HepG2 (cell line): ENCODE measurements around the gene NUTF2. TPM values are rescaled to one million over a fixed set of nuclear protein-coding genes. Genes with fewer than 3 reads are reported as not detected.

Experiments used
- ATAC-seq: fragments of 200-7000 bp; cut with Tn5 transposase; 3 replicates; pipeline ENCODE4 v1.9.1; 2020; ENCODE audit warnings: mild to moderate bottlenecking, moderate library complexity
- BruUV-seq: library from RNA; stranded (reverse); fragments of 400-500 nt; replicated peaks from 2 replicates; lab custom pipeline; 2021; lab: Mats Ljungman, UMichigan
- CTCF ChIA-PET: fragments of 300-600 bp; formaldehyde crosslinking; extraction: SDS; loops from one replicate; lab custom pipeline; 2021; ENCODE audit warnings: low total read pairs, inconsistent platforms, low intra/inter-chr PET ratio; lab: Yijun Ruan, JAX
- POLR2A ChIA-PET: fragments of 350-600 bp; sonication (Branson Sonifier 250); formaldehyde crosslinking; loops from one replicate; lab custom pipeline; 2020; ENCODE audit warnings: antibody characterized with exemption, inconsistent platforms; lab: Yijun Ruan, JAX
- DNase-seq: peaks from one replicate; pipeline ENCODE4 v3.0.0-alpha.2; 2015; ENCODE audit warnings: low spot score
- FAIRE-seq: peaks from 3 replicates; lab custom pipeline; 2011; peaks lifted over from hg19 to GRCh38; lab: Jason Lieb, UNC
- H2AFZ ChIP-seq: one replicate; pipeline ENCODE4 v1.6.1; 2011; ENCODE audit warnings: low read length, inconsistent platforms
- H3K27ac ChIP-seq: fragments of 300-600 bp; 3 replicates; pipeline ENCODE4 v1.8.0; 2011; ENCODE audit warnings: mixed run types, mild to moderate bottlenecking, mixed read lengths, low read length, inconsistent platforms; ENCODE audit not compliant: insufficient read depth; ENCODE audit errors: extremely low read length
- H3K27me3 ChIP-seq, 2 experiments: fragments of 200-600 bp in 1 of 2; 2 replicates in 1 of 2; 3 replicates in 1 of 2; pipeline versions ENCODE4 v1.6.0 to v1.8.0; 2011; ENCODE audit warnings: low read length in 2 of 2, mild to moderate bottlenecking in 2 of 2, moderate library complexity in 2 of 2, inconsistent platforms in 1 of 2; ENCODE audit not compliant: insufficient read depth in 2 of 2, control insufficient read depth in 1 of 2
- H3K36me3 ChIP-seq, 2 experiments: fragments of 200-600 bp in 1 of 2; replicated peaks in 1 of 2; 2 replicates in 1 of 2; 3 replicates in 1 of 2; pipeline versions ENCODE4 v1.5.1 to v1.8.0; 2011; ENCODE audit warnings: low read length in 2 of 2, inconsistent platforms in 1 of 2; ENCODE audit not compliant: insufficient read depth in 2 of 2, control insufficient read depth in 1 of 2
- H3K4me1 ChIP-seq: 2 replicates; pipeline ENCODE4 v1.5.1; 2012; ENCODE audit warnings: low read length, inconsistent platforms; ENCODE audit not compliant: insufficient read depth
- H3K4me2 ChIP-seq: 2 replicates; pipeline ENCODE4 v1.6.0; 2011; ENCODE audit warnings: low read depth, low read length, inconsistent platforms
- H3K4me3 ChIP-seq, 3 experiments: fragments of 200-600 bp in 1 of 3; sonication (generic), shearing (Covaris generic) in 1 of 3; replicated peaks in 1 of 3; 2 replicates each; pipeline ENCODE4 v1.5.1; 2011 to 2016; ENCODE audit warnings: low read length in 3 of 3, inconsistent platforms in 2 of 3, low read depth in 2 of 3, mild to moderate bottlenecking in 2 of 3, control low read depth in 1 of 3, mixed read lengths in 1 of 3; ENCODE audit not compliant: insufficient read depth in 1 of 3
- H3K79me2 ChIP-seq: one replicate; pipeline ENCODE4 v1.6.1; 2011; ENCODE audit warnings: low read length, inconsistent platforms; ENCODE audit not compliant: insufficient read depth
- H3K9ac ChIP-seq: 2 replicates; pipeline ENCODE4 v1.6.0; 2011; ENCODE audit warnings: mild to moderate bottlenecking, low read depth, low read length, inconsistent platforms; ENCODE audit not compliant: insufficient read depth
- H3K9me3 ChIP-seq: 2 replicates; pipeline ENCODE4 v1.5.1; 2012; ENCODE audit warnings: mild to moderate bottlenecking, low read length
- H4K20me1 ChIP-seq: 2 replicates; pipeline ENCODE4 v1.6.0; 2011; ENCODE audit warnings: inconsistent platforms, mild to moderate bottlenecking, low read length, moderate library complexity; ENCODE audit not compliant: insufficient read depth
- HNF1B ChIP-seq: sonication (generic); formaldehyde crosslinking; IDR thresholded peaks from 2 replicates; pipeline ENCODE4 v1.5.1; 2020; ENCODE audit warnings: mild to moderate bottlenecking, moderate library complexity, missing genetic modification reagents
- KDM6A ChIP-seq: IDR thresholded peaks from 2 replicates; pipeline ENCODE4 v1.6.1; 2016; ENCODE audit warnings: low read depth
- MYC ChIP-seq: sonication (generic); formaldehyde crosslinking; IDR thresholded peaks from 2 replicates; pipeline ENCODE4 v1.9.0; 2021; ENCODE audit warnings: missing genetic modification reagents, borderline replicate concordance
- ZBTB38 ChIP-seq: sonication (generic); formaldehyde crosslinking; IDR thresholded peaks from 2 replicates; pipeline ENCODE4 v1.5.1; 2020; ENCODE audit warnings: mild to moderate bottlenecking, missing genetic modification reagents
- ZNF605 ChIP-seq: sonication (generic); formaldehyde crosslinking; IDR thresholded peaks from 2 replicates; pipeline ENCODE4 v1.8.0; 2022; ENCODE audit warnings: mild to moderate bottlenecking, missing genetic modification reagents
- WGBS: methylation state at CpG from one replicate; pipeline ENCODE4 v1.1.6; 2017; ENCODE audit warnings: low lambda C conversion rate; 5-methylcytosine and 5-hydroxymethylcytosine counted together
- in situ Hi-C: cut with HindIII; loops from 2 replicates; pipeline ENCODE4 v1.10.0; 2017; ENCODE audit warnings: low pct_unique_long_range_greater_than_20kb; ENCODE audit not compliant: extremely low pct_ligation_motif_present
- intact Hi-C: fragments of 100-400 bp; cut with micrococcal nuclease; formaldehyde crosslinking; loops from one replicate; pipeline ENCODE4 v1.10.0; 2022; ENCODE audit not compliant: unreplicated experiment
- polyA plus RNA-seq, 8 experiments: library from polyadenylated mRNA; depleted of rRNA in 3 of 8; stranded (reverse) in 7 of 8; unstranded in 1 of 8; fragments of >200 nt; fragmentation: Illumina TruSeq in 4 of 8; extraction: Trizol in 4 of 8; gene quantifications; 2 replicates each; pipeline versions ENCODE4 v1.2.1 to v1.2.3, GENCODE V29; 2011 to 2016; ENCODE audit warnings: low read depth in 4 of 8, missing spikeins in 1 of 8, mixed read lengths in 1 of 8; ENCODE audit not compliant: insufficient read depth in 1 of 8
- total RNA-seq, 5 experiments: library from RNA; depleted of rRNA; stranded (reverse); fragments of >200 nt; fragmentation: Illumina TruSeq; extraction: Trizol; gene quantifications; 2 replicates each; pipeline ENCODE4 v1.2.3, GENCODE V29; 2016; ENCODE audit warnings: low read depth in 1 of 5
- TF ChIP-seq, protein P1 (sequence below): sonication (generic); formaldehyde crosslinking; IDR thresholded peaks from 2 replicates; pipeline ENCODE4 v1.5.0; 2020; ENCODE audit warnings: mild to moderate bottlenecking, missing genetic modification reagents, moderate library complexity
- TF ChIP-seq, protein P2 (sequence below): sonication (generic); formaldehyde crosslinking; IDR thresholded peaks from 2 replicates; pipeline ENCODE4 v1.5.1; 2020; ENCODE audit warnings: mild to moderate bottlenecking, missing genetic modification reagents, moderate library complexity

The NUTF2 gene
- total and polyA plus RNA-seq, 2 of the 13 experiments (the other 11 are each of a cell fraction or from before 2014, with no cell fraction given): 168 to 214 TPM

- POLR2A ChIA-PET: interaction anchor here (1.3 to 3.3 kb wide), 6 partner anchors 10 to 158 kb away, joined by 3 to 22 read pairs (median 7); partner anchors contain the start of genes LCAT, PSKH1 and PSMB10
- intact Hi-C loops (loop anchor here (1.0 to 5.0 kb wide), 2 partner anchors 46 to 160 kb away; no protein-coding TSS in a partner anchor), in situ Hi-C loops (loop anchor here (10.0 kb wide), 1 partner anchor 162 kb away; no protein-coding TSS in a partner anchor)
Measured at GRCh38 chr16:67882374-67883145, 35.8 kb downstream of the NUTF2 start.

More at GRCh38 chr16:67882374-67883145, 35.8 kb downstream of the NUTF2 start:
- no peaks in the 10 kb centered on the region for H3K9me3 ChIP-seq
- H3K4me2 ChIP-seq: no peak overlapping the region; the same call in 1 of the 2 replicates
- peak overlapping the region; percentile 36 for H3K27ac ChIP-seq
- FAIRE-seq: no peak
- H3K4me1 ChIP-seq: peaks cover 31% of the 10 kb centered on the region
- H3K9ac ChIP-seq: no peak overlapping the region; the same call in 1 of the 2 replicates
- H4K20me1 ChIP-seq: no peaks in the 10 kb centered on the region
- H3K79me2 ChIP-seq: no peaks in the 10 kb centered on the region
- CTCF ChIA-PET: interaction anchor here (1.2 to 5.3 kb wide), 6 partner anchors 33 to 182 kb away, joined by 3 to 63 read pairs (median 6); partner anchors contain the start of gene THAP11
- peaks cover 50 to 79% of the 10 kb centered on the region in 2 experiments for H3K36me3 ChIP-seq
- peak; percentile 3; the same call in 2 of the 3 replicates for ATAC-seq
- no peaks in the 10 kb centered on the region for H3K27me3 ChIP-seq
- no peak for DNase-seq
- no peak overlapping the region for H2AFZ ChIP-seq
- no peak overlapping the region for H3K4me3 ChIP-seq
- TF ChIP-seq HNF1B (CRISPR knock-in tag): no peak
- peak; percentile 59; the same call in 1 of the 2 replicates for TF ChIP-seq ZBTB38 (CRISPR knock-in tag)
- TF ChIP-seq KDM6A: no peak
- TF ChIP-seq, protein P1, sequence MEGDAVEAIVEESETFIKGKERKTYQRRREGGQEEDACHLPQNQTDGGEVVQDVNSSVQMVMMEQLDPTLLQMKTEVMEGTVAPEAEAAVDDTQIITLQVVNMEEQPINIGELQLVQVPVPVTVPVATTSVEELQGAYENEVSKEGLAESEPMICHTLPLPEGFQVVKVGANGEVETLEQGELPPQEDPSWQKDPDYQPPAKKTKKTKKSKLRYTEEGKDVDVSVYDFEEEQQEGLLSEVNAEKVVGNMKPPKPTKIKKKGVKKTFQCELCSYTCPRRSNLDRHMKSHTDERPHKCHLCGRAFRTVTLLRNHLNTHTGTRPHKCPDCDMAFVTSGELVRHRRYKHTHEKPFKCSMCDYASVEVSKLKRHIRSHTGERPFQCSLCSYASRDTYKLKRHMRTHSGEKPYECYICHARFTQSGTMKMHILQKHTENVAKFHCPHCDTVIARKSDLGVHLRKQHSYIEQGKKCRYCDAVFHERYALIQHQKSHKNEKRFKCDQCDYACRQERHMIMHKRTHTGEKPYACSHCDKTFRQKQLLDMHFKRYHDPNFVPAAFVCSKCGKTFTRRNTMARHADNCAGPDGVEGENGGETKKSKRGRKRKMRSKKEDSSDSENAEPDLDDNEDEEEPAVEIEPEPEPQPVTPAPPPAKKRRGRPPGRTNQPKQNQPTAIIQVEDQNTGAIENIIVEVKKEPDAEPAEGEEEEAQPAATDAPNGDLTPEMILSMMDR (CRISPR knock-in tag): 0 out of 2 replicates have a peak, but pooled peaks have one; percentile 14
- TF ChIP-seq, protein P2, sequence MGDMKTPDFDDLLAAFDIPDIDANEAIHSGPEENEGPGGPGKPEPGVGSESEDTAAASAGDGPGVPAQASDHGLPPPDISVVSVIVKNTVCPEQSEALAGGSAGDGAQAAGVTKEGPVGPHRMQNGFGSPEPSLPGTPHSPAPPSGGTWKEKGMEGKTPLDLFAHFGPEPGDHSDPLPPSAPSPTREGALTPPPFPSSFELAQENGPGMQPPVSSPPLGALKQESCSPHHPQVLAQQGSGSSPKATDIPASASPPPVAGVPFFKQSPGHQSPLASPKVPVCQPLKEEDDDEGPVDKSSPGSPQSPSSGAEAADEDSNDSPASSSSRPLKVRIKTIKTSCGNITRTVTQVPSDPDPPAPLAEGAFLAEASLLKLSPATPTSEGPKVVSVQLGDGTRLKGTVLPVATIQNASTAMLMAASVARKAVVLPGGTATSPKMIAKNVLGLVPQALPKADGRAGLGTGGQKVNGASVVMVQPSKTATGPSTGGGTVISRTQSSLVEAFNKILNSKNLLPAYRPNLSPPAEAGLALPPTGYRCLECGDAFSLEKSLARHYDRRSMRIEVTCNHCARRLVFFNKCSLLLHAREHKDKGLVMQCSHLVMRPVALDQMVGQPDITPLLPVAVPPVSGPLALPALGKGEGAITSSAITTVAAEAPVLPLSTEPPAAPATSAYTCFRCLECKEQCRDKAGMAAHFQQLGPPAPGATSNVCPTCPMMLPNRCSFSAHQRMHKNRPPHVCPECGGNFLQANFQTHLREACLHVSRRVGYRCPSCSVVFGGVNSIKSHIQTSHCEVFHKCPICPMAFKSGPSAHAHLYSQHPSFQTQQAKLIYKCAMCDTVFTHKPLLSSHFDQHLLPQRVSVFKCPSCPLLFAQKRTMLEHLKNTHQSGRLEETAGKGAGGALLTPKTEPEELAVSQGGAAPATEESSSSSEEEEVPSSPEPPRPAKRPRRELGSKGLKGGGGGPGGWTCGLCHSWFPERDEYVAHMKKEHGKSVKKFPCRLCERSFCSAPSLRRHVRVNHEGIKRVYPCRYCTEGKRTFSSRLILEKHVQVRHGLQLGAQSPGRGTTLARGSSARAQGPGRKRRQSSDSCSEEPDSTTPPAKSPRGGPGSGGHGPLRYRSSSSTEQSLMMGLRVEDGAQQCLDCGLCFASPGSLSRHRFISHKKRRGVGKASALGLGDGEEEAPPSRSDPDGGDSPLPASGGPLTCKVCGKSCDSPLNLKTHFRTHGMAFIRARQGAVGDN (CRISPR knock-in tag): peak; percentile 66
- peak; percentile 17; the same call in 1 of the 2 replicates for TF ChIP-seq MYC (CRISPR knock-in tag)
- 0 out of 2 replicates have a peak, but pooled peaks have one; percentile 17 for TF ChIP-seq ZNF605 (CRISPR knock-in tag)
- TF ChIP-seq, all 625 proteins: peak for 5
- no TSS peak for BruUV-seq
- WGBS: 92% methylated on average over 16 of the region's 18 CpGs
